T47D (cell line): ENCODE data around the gene IGF2R.
"Not testable (repeated sequence)": the region's sequence is repeated elsewhere in the genome, so short reads cannot be mapped to it uniquely, and the experiment has no call there.

Source experiments
- DNase-seq, 2 experiments: peaks; one replicate each; pipeline versions ENCODE4 v3.0.0 to v3.0.0-alpha.2; 2011 to 2012; ENCODE audit warnings: low read depth in 1 of 2, low spot score in 1 of 2
- JUND ChIP-seq: IDR thresholded peaks from 2 replicates; pipeline ENCODE4 v1.6.1; 2012; ENCODE audit warnings: low read depth
- in situ Hi-C: cut with HindIII; loops from 2 replicates; pipeline ENCODE4 v1.10.0; 2016; ENCODE audit warnings: low sequenced_read_pairs, low pct_unique_long_range_greater_than_20kb

IGF2R gene

DNA sequence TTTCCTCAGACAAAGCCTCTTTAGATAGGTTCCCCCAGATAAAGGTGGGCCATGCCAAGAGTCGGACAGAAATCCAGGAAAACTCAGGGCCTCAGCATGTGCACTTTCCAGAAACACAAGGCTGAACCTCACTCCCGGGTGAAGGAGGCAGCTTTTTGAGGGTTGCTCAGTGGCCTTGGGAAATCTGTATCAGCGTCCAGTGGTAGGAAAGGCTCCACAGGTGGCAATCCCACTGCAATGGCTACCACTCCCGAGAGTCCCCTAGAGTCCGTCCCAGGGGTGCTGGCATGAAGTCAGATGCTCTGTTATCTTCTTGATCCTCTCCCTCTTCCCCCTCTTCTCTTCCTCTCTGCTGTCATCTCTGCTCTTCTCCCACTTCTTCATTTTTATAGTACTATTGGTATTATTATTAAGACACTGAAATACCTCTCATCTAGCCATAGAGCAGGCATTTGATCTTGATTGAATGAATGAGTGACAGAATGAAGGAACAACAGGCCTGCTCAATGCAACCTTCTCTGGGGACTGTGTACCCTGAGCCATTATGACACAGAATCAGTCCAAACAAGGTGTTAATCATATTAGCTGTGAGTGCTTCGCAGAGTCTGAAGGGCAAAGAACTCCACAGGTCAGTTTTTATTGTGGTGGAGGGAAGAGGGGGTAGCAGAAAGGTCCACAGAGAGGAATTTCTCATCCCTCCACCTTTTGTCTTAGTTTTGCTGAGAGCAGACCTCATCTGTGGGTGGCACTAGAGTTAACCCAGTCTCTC is 166.1 kb downstream of the IGF2R start:
- TF ChIP-seq JUND = no peak
- DNase-seq = no peak
- in situ Hi-C loops = no loop called here

DNA sequence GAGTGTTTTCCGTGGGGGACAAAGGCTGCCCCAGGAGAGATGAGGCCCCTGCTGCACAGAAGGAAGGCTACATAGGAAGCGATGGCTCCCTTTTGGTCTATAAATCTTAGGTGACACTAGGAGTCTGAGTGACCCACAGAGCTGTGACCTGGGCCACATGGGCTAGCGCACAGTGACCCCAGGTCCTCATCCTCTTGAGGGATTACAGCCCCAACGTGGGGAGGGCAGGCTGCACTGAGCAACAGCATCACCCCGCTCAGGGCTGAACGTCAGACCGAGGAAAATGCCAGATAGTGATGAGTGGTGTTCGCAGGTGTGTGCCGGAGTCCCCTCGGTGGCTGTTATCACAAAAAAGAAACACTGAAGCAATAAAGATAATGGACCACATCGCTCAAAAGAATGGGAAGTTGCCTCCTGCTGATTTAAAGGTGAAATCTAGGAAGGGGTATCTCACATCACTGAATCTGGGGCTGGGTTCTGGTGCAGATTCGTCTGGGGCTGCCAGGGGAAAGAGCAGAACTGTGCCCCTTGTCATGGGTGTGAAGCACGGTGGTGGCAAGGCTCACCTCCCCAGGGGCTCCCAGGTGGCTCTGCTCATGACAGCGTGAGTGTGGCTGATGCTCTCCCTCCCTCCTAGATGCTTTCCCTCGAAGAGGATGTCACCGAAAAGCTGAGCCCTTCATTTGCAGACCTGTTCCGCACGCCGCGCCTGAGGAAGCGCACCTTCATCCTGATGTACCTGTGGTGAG is 167.2 kb downstream of the IGF2R start:
- in situ Hi-C loops = no loop called here
- no peak for TF ChIP-seq JUND
- DNase-seq = no peak

DNA sequence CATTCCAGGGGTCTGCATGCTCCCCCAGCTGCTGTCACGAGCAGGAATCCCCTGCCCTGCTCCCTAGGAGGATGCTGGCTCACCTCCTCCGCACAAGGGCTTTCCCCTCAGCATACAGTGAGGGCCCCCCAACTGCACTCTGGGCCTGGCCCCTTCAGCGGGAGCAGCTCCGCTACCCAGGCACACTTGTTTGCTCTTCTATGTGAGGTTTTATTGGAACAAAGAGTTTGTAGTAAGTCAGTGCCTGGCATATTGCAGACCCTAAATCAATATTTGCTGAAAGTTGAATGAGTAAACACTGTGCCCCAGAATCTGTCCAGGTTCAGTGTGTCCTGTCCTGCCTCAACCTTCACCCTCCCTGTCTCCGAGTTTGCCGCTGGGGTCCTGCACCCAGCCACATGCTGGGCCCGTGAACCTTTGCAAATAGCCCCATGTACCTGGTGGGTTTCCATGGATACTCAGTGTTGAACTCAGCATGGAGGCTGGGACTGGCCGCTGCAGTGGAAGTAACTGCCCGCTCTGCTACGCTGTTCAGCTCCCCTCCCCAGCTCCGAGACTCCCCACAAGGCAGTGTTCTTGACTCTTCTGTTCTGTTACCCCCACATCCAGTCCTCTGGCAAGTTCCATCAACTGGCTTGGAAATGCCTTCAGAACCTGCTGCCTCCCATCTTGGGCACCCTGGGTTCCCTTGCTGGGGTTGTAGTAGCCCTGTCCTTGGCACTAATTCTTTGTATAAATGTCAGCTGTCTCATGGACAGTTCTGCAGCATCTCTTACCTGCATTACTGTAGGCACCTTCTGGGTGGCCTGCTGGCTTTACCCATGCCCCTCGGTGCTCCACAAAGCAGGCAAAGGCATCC is 168.5 kb downstream of the IGF2R start:
- in situ Hi-C loops = no loop called here
- no peak for DNase-seq
- TF ChIP-seq JUND = no peak

DNA sequence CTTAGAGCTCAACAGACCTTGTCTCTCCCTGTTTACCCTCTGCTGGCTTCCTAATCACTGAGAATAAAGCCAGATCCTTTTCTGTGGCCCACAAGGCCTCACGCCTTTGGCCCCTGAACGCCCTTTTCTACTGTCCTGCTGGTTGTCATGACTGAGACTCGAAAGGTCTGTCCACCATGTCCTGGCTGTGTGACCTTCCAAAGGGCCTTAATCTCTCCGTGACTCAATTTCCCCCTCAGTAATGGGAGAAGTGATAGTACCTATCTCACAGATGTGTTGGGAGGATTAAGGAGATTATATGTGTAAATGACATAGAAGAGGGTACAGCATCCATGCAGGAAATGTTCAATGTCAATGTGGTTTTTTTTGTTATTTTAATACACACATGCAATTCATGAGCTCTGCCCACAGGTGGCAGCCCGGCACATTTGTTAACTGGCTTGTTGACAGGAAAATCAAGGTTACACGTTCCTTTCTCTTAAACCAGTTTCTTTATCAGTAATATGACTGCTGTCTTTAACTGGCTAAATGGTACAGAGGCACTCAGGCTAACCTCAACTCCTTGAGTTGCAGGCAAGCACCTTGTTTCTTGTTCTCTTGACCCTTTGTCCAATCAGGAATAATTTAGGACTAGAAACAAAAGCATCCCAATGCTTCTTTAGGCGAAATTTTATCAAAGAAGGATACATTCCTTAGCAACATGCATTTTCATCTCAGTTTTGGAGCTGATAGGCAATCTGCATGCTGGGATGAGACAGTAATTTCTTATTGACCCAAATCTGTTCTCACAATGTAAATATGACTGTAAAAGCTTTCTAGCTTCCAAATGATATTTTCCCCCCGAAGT is 169.3 kb downstream of the IGF2R start:
- in situ Hi-C loops = no loop called here
- TF ChIP-seq JUND = no peak
- DNase-seq = peak; percentile 21 to 58

DNA sequence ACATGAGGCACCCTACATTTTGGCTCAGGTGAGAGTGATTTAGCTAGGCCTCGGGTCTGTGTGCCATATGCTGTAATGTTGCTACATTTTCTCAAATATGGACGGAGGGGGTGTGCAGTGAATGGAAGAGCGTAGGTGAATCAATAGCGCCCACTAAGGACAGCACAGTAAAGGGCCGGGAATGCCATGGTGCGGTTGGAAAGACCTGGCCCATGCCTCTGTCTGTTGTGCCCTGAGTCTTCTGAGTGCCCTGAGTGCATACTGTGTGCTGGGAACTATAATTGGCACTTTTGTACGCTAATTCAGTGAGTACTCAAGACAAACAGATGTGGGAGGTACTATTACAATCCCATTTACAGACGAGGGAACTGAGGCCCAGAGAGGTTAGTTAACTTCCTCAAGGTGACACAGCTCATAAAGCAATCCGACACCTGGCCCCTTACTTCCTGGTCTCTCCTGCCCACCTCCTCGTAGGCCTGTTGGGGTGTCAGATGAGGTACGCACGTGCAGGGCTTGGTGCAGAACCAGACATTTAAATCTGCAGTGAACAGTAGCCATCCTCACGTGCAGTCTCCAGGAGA is 170.0 kb downstream of the IGF2R start:
- no peak for TF ChIP-seq JUND
- in situ Hi-C loops = no loop called here
- no peak for DNase-seq

DNA sequence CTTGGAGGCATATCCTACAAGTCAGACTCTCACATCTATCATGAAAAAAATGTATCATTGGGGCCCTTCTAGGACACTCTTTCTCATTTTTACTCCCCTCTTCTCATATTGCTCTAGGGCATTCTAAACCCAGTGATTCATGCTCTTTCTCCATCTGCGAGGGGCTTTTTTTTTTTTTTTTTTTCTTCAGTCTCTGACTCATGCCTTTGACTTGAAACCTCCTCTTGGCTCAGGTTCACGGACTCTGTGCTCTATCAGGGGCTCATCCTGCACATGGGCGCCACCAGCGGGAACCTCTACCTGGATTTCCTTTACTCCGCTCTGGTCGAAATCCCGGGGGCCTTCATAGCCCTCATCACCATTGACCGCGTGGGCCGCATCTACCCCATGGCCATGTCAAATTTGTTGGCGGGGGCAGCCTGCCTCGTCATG is 170.6 kb downstream of the IGF2R start:
- no peak for TF ChIP-seq JUND
- in situ Hi-C loops = no loop called here
- no peak for DNase-seq

DNA sequence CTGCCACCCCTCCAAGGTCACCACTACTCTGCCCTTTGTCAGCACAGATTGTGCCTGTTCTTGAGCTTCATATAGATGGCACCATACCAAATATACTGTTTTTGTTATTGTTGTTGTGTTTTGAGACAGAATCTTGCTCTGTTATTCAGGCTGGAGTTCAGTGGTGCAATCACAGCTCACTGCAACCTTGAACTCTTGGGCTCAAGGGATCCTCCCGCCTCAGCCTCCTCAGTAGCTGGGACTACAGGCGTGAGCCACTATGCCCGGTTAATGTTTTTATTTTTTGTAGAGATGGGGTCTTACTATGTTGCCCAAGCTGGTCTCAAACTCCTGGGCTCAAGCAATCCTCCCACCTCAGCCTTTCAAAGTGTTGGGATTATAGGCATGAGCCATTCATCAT is 171.6 kb downstream of the IGF2R start:
- in situ Hi-C loops, DNase-seq: not testable (repeated sequence)

DNA sequence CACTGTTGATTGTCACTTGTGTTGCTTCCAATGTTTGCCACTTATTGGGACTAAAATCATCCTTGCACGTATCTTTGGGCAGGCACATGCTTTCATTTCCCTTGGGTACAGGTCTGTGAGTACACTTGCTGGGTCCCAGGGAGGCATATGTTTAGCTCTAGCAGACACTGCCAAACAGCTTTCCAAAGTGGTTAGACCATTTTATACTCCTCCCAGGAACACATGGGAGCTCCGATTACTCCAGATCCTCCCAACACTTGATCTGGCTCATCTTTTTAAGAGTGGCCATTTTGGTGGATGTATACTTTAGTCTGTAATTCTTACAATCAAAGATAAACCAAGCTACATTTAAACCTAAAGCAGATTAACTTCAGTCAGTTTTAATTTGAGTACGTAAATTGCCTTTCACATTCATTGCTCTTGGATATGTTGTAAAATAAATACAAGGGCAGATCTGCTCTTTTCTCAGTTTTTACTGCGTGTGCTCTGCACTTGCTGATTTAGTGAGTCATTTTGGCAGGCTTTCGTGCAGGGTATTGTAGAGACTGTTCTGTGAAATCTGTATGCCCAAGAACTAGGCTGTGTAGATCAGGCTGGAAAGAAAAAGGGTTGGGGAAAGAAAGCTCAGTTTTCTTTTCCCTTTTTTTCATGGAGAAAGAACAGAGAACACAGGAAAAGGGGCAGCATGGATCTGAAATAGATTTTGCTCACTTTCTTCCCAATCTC is 172.3 kb downstream of the IGF2R start:
- DNase-seq = no peak

DNA sequence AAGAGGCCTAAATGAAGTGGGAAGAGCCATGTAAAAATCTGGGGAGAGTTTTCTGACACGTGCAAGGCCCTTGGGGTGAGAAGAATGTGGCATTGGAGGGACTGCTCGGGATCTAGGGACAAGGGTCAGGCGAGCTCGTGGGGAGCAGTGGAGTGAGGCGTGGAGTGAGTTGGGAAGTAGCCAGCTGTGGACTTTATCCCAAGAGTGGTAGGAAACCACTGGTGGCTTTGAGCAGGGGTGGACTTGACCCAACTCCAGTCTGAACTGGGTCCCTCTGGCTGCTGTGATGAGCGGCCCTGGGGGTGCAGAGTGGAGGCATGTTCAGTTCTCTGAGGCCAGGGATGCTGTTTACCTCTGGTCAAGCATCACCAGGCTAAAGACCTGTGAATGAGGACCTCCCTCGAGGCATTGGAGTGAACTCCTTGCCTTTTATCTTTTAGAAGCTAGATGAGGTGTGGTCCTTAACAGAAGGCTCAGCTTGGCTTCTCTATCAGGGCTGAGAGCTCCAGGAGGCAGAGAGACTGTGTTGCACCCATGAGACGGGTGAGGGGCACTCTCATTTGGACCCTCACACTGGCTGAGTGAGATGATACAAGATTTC is 173.3 kb downstream of the IGF2R start:
- in situ Hi-C loops = no loop called here
- TF ChIP-seq JUND = no peak
- no peak for DNase-seq

More for the DNA sequence above, 172.3 kb downstream of the IGF2R start:
- in situ Hi-C loops = no loop called here
- TF ChIP-seq JUND = no peak

DNA sequence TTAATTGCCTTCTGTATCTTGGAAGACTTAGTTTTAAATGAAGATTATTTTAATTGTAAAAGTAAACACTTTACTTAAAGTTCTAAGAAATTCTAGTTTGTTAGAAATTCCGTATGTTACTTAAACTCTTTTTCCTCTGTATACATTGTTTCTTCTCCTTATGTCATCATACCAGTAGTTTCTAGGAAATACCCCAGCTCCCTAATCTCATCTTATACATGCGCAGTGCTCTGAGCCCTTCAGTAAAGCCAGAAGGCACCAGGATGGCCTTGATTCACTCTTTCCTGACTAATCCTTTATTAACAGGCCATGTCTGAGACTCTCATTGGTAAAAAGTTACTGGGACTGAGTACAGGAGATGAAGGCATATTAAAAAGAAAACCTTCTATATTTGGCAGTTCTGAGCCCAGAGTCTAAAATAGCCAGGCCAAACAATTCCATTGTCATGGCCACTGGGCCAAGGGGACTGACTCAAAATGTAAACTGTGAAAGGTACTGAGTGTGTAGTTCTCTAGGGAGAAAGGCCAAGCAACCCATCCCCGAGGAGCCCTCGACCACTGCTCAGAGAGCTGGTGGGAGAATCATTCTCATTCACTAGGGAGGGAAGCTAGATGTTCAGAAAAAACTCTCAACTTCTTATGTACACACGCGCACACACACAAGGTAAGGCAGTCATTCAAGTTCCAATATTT is 177.7 kb downstream of the IGF2R start:
- DNase-seq = no peak
- in situ Hi-C loops = no loop called here
- TF ChIP-seq JUND = no peak
